Head of caudate nucleus (tissue), 42 donors: ENCODE measurements around the gene SLC9A3.

Source experiments
- DNase-seq, 42 donors: peaks; one replicate each; pipeline versions ENCODE4 v3.0.0 to v3.0.0-alpha.2; 2020 to 2021; ENCODE audit warnings: mixed read lengths in 7 of 42
- intact Hi-C: fragments of 100-400 bp; cut with DNase I; formaldehyde crosslinking; loops from one replicate; pipeline ENCODE4 v1.15.0; 2022

Gene SLC9A3

GRCh38 chr5:531101-531748 lies 7.0 kb upstream of the SLC9A3 start:
- intact Hi-C loops, result no loop called here
- no peak for DNase-seq

DNA sequence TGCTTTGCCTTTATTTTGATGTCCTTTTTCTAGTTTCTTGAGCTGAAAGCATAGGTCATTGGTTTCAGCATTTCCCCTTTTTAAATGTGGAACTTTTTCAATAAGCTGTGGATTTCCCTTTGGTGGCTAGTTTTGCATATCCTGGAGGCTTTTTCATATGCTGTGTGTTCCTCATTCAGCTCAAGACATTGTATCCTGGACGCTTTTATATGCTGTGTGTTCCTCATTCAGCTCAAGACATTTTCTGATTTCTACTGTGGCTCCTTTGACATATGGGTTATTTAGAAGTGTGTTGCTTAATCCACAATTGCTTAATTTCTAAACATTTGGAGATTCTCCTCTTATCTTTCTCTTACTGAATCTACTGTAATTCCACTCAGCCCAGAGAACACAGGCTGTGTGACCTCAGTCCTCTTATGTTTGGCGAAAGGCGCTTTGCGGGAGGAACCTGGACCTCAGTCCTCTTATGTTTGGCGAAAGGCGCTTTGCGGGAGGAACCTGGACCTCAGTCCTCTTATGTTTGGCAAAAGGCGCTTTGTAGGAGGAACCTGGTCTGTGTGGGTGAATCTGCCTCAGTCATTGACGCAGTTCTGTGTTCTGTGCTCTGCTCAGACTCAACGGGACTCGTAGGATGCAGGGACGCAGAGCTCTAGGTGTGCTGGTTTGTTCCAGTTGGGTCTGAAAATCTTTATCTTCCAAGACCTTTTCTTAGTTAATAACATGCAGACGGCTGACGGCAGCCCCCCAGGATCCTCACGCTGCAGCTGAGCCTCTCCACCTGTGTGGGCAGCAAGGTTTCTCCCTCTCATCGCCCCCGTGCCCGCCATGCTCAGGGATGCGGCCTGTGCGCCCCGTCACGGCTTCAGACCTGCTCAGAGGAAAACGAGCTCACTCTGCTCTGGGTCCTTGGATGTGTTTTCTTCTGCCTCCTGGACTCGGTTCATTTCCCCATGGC lies 6.0 kb upstream of the SLC9A3 start:
- intact Hi-C loops, result no loop called here
- DNase-seq, result no peak

GRCh38 chr5:528629-529511 lies 4.6 kb upstream of the SLC9A3 start:
- no peak for DNase-seq
- intact Hi-C loops, result no loop called here

DNA sequence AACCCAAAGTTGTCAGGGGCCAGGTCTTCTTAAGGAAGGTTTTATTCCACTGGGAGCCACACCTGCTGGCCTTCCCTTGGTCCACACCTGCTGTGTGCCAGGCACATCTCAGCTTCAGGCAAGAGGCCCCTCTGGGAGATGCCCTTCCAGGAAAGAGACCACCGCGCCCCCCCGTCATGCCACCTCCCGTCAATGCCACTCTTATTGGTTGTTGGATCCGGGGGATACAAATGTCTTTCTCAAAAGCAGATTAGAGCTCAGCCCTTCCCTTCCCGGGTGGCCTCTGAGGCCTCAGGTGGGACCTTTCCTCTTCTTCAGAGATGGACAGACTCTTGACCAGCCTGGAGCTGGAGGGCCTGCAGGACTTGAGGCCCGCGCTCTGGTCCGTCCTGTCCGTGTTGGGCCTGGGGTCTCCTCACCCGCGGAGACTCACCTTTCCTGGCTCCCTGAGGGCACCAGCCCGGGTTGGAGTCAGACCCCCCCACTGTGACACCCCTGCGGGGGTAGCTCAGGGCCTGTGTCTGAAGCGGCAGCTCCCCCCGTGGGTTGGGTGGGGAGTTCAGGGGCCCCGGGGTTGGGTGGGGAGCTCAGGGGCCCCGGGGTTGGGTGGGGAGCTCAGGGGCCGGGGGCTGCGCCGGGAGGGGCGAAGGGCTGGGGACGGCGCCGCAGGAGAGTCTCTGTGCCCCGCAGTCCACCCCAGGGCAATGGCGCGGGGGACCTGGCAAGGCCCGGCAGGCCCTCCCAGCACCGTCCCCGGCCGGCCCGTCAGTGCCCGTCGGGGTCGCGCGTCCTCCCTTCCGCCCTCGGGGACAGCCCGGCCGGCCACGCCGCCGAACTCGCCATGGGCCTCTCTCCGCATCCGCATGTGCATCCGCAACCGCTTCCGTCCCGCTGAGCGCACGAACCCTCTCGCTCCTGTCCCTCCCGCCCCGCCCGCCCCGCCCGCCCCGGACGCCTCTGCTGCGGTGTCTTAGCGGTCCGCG lies 3.7 kb upstream of the SLC9A3 start:
- DNase-seq, result no peak
- intact Hi-C loops, result no loop called here

DNA sequence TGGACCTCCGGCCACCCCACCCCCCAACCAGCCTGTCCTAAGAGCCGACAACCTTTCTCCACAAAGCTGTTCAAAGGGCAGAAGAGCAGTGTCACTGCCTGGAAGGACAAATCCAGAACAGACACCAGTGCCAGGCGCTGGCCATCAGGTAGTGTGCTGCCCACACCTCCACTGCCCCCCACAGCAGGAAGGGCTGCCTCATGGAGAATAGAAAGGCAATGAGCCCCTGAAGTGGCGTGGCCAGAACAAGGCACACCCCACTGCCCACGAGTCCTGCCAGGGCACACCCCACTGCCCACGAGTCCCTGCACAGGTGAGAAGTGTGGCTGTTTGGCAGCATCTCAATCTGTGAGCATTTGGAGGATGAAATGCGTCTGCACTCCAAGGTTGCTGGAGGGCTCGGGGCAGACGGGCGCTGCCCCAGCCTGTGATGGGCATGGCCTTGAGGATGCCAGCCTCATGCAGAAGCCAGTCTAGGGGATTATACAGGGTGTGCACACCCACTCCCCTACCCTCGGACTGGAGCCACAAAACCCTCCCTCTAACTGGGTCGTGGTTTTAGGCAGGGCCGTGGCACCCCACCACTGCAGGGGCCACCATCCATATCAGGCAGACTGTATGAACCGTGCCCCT lies 2.3 kb upstream of the SLC9A3 start:
- intact Hi-C loops, result no loop called here
- no peak for DNase-seq

GRCh38 chr5:525916-526315 lies 1.7 kb upstream of the SLC9A3 start:
- intact Hi-C loops, result no loop called here
- no peak for DNase-seq

GRCh38 chr5:524973-525761 lies 918 bp upstream of the SLC9A3 start:
- DNase-seq, result no peak
- intact Hi-C loops, result no loop called here

DNA sequence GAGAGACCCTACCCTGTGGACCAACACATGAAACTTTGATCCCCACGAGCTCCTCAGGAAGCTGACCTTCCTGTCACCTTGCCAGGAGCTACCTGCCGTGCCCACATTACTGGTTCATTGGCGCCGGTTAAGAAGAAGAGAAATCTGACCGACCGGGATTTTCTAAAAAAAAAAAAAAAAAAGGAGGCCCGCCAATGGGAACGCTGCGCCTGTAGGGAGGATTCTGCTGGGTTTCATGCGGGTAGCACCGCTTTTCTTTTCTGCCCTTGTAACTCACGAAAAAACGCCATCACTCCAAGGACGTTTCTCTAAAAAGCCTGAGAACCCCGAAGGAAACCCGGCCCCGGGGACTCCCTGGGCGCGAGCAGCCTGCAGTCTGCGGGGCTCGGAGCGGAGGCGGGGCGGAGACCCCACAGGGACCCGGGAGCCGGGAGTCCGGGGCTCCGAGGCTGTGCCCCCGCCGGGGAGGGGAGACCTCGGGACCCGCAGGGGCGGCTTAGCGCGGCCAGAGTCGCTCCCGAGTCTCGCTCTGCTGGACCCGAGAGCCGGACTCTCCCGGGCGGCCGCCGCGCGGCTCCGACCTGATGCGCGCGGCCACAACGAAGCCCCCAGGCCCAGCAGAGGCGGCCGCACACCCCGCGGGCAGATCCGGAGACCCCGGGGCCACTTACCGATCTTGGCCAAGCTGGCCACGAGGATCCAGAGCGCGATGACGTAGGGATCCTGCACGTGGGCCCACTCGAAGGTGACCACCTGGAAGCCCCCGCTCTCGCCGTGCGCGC lies 617 bp downstream of the SLC9A3 start:
- intact Hi-C loops, result no loop called here

GRCh38 chr5:522899-523440 lies 1.3 kb downstream of the SLC9A3 start:
- no peak for DNase-seq
- intact Hi-C loops, result no loop called here

More for the DNA sequence above, 617 bp downstream of the SLC9A3 start:
- DNase-seq, result no peak

DNA sequence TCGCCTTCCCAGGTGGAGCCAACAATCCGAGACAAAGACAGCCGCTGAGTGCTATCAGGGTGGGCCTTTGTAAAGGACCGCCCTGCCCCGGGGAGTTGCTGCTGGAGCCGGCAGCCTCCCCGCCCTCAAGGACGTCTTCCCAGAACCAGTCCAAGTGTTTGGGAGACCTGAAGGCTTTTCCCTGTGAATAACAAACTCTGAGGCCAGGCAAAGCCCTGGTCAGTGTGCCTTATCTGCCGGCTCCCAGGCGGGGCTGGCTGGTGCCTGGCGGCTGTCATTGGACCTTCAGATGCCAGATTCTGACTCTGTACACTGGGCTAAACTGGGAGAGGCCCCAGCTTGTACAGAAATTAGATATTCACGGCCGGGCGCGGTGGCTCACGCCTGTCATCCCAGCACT lies 2.1 kb downstream of the SLC9A3 start:
- DNase-seq, result no peak
- intact Hi-C loops, result no loop called here

DNA sequence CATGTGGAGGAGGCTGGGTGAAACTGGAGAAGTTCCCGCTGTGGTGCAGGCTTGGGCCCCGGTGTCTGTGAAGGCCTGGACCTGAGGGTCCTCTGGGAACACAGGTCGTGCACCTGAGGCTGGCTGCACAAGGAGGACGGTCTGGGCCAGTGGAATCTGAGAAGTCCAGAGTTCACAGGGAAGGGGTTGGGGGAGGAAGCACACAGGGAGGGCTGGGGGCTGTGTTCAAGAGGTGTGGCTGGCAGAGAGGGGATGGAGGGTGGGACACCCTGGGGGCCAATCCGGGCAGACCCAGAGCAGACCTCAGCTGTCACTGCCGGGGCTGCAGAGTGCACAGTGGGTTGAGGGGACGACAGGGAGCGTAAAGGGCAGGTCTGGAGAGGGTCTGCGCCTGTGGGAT lies 2.6 kb downstream of the SLC9A3 start:
- DNase-seq, result no peak
- intact Hi-C loops, result no loop called here

GRCh38 chr5:520850-521226 lies 3.4 kb downstream of the SLC9A3 start:
- intact Hi-C loops, result no loop called here
- DNase-seq, result no peak

DNA sequence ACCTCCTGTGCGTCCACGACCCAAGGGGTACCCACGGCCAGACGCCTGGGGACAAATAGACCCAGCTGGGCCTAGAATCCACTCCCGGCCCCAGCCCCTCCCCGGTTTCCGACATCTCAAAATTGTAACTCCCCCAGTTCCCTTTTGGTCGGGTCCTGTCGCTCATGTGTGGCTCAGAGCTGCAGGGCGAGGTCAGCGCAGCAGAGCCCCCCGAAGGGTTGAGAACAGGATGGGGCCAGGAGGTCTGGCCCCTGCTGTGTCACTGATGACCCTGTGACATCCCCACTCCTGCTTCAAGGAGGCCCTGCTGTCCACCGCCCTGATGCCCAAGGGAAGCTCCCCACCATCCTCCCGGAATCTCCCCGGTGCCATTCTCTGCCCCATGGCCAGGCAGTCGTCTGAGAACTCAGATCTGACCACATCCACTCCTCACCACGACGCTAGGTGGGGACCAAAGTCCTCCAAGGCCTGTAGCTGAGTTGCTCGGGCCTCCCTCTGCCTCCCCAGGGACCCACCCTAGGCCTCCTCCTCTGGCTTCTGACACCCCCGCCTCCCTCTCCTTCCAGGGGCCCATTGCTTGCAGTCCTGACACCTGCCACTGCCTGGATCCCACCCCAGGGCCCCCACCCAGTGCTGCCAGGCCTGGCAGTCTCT lies 3.9 kb downstream of the SLC9A3 start:
- intact Hi-C loops, result no loop called here

DNA sequence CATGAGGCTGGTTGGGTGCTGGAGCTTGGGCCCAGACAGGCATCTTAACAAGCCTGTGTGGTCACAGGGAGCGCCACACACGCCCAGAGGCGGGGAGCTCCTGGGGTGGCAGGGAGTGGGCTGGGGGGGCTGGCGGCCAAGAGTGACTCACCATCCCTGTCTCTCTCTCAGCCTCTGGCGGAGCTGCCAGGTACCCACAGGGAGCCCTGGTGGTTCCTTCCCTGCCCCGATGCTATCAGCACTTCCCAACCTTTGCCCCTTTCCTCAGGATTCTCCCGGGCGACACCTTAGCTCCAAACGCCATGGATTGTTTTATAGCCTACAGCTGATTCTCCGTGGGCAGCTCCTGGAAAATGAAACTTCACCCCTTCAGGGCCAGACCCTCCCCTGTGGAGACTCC lies 5.5 kb downstream of the SLC9A3 start:
- intact Hi-C loops, result no loop called here
- DNase-seq, result no peak

More for the DNA sequence above, 3.9 kb downstream of the SLC9A3 start:
- no peak for DNase-seq

DNA sequence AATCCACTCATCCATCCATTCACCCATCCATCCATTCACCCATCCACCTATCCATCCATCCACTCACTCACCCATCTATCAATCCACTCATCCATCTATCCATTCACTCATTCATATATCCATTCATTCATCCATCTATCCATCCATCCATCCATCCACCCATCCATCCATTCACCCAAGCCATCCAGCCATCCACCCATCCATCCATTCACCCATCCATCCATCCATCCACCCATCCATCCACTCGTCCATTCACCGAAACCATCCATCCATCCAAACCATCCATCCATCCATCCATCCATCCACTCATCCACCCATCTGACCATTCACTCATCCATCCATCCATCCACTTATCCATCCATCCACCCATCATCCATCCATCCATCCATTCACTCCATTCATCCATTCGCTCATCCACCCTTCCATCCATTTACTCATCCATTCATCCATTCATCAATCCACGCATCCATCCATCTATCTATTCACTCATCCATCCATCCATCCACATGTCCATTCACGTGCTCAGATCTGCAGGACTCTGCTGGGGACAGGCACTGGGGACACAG lies 6.6 kb downstream of the SLC9A3 start:
- intact Hi-C loops, result no loop called here
- DNase-seq, result no peak
